ENCODE measurements around the gene ST7L.

DNA sequence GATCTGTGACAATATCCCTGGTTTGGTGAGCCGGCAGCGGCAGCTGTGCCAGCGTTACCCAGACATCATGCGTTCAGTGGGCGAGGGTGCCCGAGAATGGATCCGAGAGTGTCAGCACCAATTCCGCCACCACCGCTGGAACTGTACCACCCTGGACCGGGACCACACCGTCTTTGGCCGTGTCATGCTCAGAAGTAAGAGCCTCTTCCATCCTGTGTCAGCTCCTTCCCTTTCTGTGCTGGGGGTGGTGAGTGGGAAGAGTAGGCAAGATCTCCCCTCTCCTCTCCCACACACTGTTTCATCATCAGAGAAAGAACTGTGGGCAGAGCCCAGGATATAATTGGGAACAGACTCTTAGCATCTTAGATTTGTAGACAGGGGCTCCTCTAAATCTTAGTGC is 104.0 kb downstream of the ST7L start:
- TF ChIP-seq, protein P1, sequence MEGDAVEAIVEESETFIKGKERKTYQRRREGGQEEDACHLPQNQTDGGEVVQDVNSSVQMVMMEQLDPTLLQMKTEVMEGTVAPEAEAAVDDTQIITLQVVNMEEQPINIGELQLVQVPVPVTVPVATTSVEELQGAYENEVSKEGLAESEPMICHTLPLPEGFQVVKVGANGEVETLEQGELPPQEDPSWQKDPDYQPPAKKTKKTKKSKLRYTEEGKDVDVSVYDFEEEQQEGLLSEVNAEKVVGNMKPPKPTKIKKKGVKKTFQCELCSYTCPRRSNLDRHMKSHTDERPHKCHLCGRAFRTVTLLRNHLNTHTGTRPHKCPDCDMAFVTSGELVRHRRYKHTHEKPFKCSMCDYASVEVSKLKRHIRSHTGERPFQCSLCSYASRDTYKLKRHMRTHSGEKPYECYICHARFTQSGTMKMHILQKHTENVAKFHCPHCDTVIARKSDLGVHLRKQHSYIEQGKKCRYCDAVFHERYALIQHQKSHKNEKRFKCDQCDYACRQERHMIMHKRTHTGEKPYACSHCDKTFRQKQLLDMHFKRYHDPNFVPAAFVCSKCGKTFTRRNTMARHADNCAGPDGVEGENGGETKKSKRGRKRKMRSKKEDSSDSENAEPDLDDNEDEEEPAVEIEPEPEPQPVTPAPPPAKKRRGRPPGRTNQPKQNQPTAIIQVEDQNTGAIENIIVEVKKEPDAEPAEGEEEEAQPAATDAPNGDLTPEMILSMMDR (conservative IDR thresholded peaks at IDR 0.05): no peak
- TF ChIP-seq EZH2 (IDR thresholded peaks at IDR 0.05; ENCODE audit: low read depth): no peak
